Measurements from ENCODE around the gene CS. TPM values are rescaled to one million over a fixed set of nuclear protein-coding genes. Genes with fewer than 3 reads are reported as not detected.

The CS gene
- total and polyA plus RNA-seq, 2 experiments from 2014 or later, result 67.2 to 76.2 TPM

GRCh38 chr12:56222531-56222895, 77.6 kb downstream of the CS start:
- Histone ChIP-seq H2AFZ (peak overlapping the region; percentile 83), H3F3A (ENCODE audit: insufficient read depth) (peaks cover 19% of the 10 kb centered on the region), H3K27me3 (replicated peaks; ENCODE audit: insufficient read depth) (no peaks in the 10 kb centered on the region), H3K4me1 (ENCODE audit: insufficient read depth) (peaks cover 15% of the 10 kb centered on the region), H3K36me3 (ENCODE audit: low read depth) (no peaks in the 10 kb centered on the region), H3K79me2 (ENCODE audit: insufficient read depth) (peaks cover 36% of the 10 kb centered on the region), H3K9me2 (ENCODE audit: insufficient read depth) (no peaks in the 10 kb centered on the region), H3K27ac (peak overlapping the region; percentile 94), H3K9ac (peak overlapping the region; percentile 90), H3K4me3 (peak overlapping the region; percentile 98), H4K20me1 (ENCODE audit: insufficient read depth) (no peaks in the 10 kb centered on the region), H3K9me3 (ENCODE audit: low read depth) (no peaks in the 10 kb centered on the region), H3K4me2 (ENCODE audit: unreplicated experiment) (peak overlapping the region; percentile 82)
- in situ Hi-C loops (cut with MboI), result no loop called here
- DNase-seq, result no peak
- WGBS, 2 experiments (ENCODE audit: low coverage in 1 of 2, low lambda C conversion rate in 2 of 2, missing lambda C conversion rate in 2 of 2), result 5% methylated on average over 4 of the region's 4 CpGs
- no peak for TF ChIP-seq EZH2 (IDR thresholded peaks at IDR 0.05; ENCODE audit: insufficient read depth, poor library complexity, severe bottlenecking)

GRCh38 chr12:56221757-56222530, 78.2 kb downstream of the CS start, which contains the start of gene RNF41:
Gene RNF41, minus strand, starts transcription at chr12:56221922. Its CDS starts 7,875 bp downstream, at chr12:56214047.
- no peak for TF ChIP-seq EZH2phosphoT487 (IDR thresholded peaks at IDR 0.05; ENCODE audit: insufficient read depth, low read depth)
- Histone ChIP-seq H2AFZ (peak within 1 kb of the TSS; percentile 83), H3K9ac (peak within 1 kb of the TSS; percentile 90), H3K9me2 (ENCODE audit: insufficient read depth) (no peaks in the 10 kb centered on the region), H3F3A (ENCODE audit: insufficient read depth) (peaks cover 19% of the 10 kb centered on the region), H3K9me3 (ENCODE audit: low read depth) (no peaks in the 10 kb centered on the region), H3K27ac (peak within 1 kb of the TSS; percentile 94), H3K4me2 (ENCODE audit: unreplicated experiment) (peak within 1 kb of the TSS; percentile 90), H4K20me1 (ENCODE audit: insufficient read depth) (no peaks in the 10 kb centered on the region), H3K4me3 (peak within 1 kb of the TSS; percentile 98), H3K79me2 (ENCODE audit: insufficient read depth) (peaks cover 41% of the 10 kb centered on the region), H3K27me3 (replicated peaks; ENCODE audit: insufficient read depth) (no peaks in the 10 kb centered on the region), H3K36me3 (ENCODE audit: low read depth) (no peaks in the 10 kb centered on the region), H3K4me1 (ENCODE audit: insufficient read depth) (peaks cover 15% of the 10 kb centered on the region)
- in situ Hi-C loops (cut with MboI), result no loop called here
- peak; percentile 99 for DNase-seq
- WGBS, 2 experiments (ENCODE audit: low coverage in 1 of 2, low lambda C conversion rate in 2 of 2, missing lambda C conversion rate in 2 of 2), result 4 to 5% methylated on average over 33 to 42 of the region's 42 CpGs

Other genes with a start within 250 kb of the CS start
- 3.3 and 3.5 TPM in 2 replicates for gene ERBB3, start 220.2 kb downstream of the CS start, total RNA-seq (2014; rRNA removed; shearing (Covaris generic))
- gene ERBB3, start 220.2 kb downstream of the CS start, polyA plus RNA-seq (2016; fragmentation: Nextera tagmentation; extraction: Ambion mirVana), result 1.9 and 2.1 TPM in 2 replicates
- 115 and 120 TPM in 2 replicates for gene PA2G4, start 195.8 kb downstream of the CS start, total RNA-seq (2014; rRNA removed; shearing (Covaris generic))
- 152 and 157 TPM in 2 replicates for gene PA2G4, start 195.8 kb downstream of the CS start, polyA plus RNA-seq (2016; fragmentation: Nextera tagmentation; extraction: Ambion mirVana)
- gene RPL41, start 183.7 kb downstream of the CS start, total RNA-seq (2014; rRNA removed; shearing (Covaris generic)), result 1,463 and 1,892 TPM in 2 replicates
- gene RPL41, start 183.7 kb downstream of the CS start, polyA plus RNA-seq (2016; fragmentation: Nextera tagmentation; extraction: Ambion mirVana), result 2,480 and 2,545 TPM in 2 replicates
- 1.9 and 2.7 TPM in 2 replicates for gene ZC3H10, start 182.1 kb downstream of the CS start, total RNA-seq (2014; rRNA removed; shearing (Covaris generic))
- 3.0 and 3.3 TPM in 2 replicates for gene ZC3H10, start 182.1 kb downstream of the CS start, polyA plus RNA-seq (2016; fragmentation: Nextera tagmentation; extraction: Ambion mirVana)
- gene ESYT1, start 172.1 kb downstream of the CS start, total RNA-seq (2014; rRNA removed; shearing (Covaris generic)), result 164 and 216 TPM in 2 replicates
- gene ESYT1, start 172.1 kb downstream of the CS start, polyA plus RNA-seq (2016; fragmentation: Nextera tagmentation; extraction: Ambion mirVana), result 108 and 115 TPM in 2 replicates
- 23.5 and 53.2 TPM in 2 replicates for gene MYL6B, start 147.7 kb downstream of the CS start, total RNA-seq (2014; rRNA removed; shearing (Covaris generic))
- gene MYL6B, start 147.7 kb downstream of the CS start, polyA plus RNA-seq (2016; fragmentation: Nextera tagmentation; extraction: Ambion mirVana), result 67.8 and 72.8 TPM in 2 replicates
- gene MYL6, start 142.0 kb downstream of the CS start, total RNA-seq (2014; rRNA removed; shearing (Covaris generic)), result 2,633 and 2,662 TPM in 2 replicates
- gene MYL6, start 142.0 kb downstream of the CS start, polyA plus RNA-seq (2016; fragmentation: Nextera tagmentation; extraction: Ambion mirVana), result 3,948 and 3,969 TPM in 2 replicates
- gene SMARCC2, start 110.8 kb downstream of the CS start, total RNA-seq (2014; rRNA removed; shearing (Covaris generic)), result 23.4 and 34.0 TPM in 2 replicates
- 64.3 and 66.9 TPM in 2 replicates for gene SMARCC2, start 110.8 kb downstream of the CS start, polyA plus RNA-seq (2016; fragmentation: Nextera tagmentation; extraction: Ambion mirVana)
- gene RNF41, start 78.4 kb downstream of the CS start, total RNA-seq (2014; rRNA removed; shearing (Covaris generic)), result 120 and 125 TPM in 2 replicates
- 37.6 and 39.4 TPM in 2 replicates for gene RNF41, start 78.4 kb downstream of the CS start, polyA plus RNA-seq (2016; fragmentation: Nextera tagmentation; extraction: Ambion mirVana)
- 29.9 and 42.1 TPM in 2 replicates for gene NABP2, start 76.0 kb downstream of the CS start, total RNA-seq (2014; rRNA removed; shearing (Covaris generic))
- 40.1 and 40.4 TPM in 2 replicates for gene NABP2, start 76.0 kb downstream of the CS start, polyA plus RNA-seq (2016; fragmentation: Nextera tagmentation; extraction: Ambion mirVana)
- gene SLC39A5, start 70.3 kb downstream of the CS start, total RNA-seq (2014; rRNA removed; shearing (Covaris generic)), result not detected in 2 replicates
- not detected in 2 replicates for gene SLC39A5, start 70.3 kb downstream of the CS start, polyA plus RNA-seq (2016; fragmentation: Nextera tagmentation; extraction: Ambion mirVana)
- 24.5 and 26.9 TPM in 2 replicates for gene ANKRD52, start 41.9 kb downstream of the CS start, total RNA-seq (2014; rRNA removed; shearing (Covaris generic))
- 61.5 and 61.7 TPM in 2 replicates for gene ANKRD52, start 41.9 kb downstream of the CS start, polyA plus RNA-seq (2016; fragmentation: Nextera tagmentation; extraction: Ambion mirVana)
- gene COQ10A, start 33.4 kb downstream of the CS start, total RNA-seq (2014; rRNA removed; shearing (Covaris generic)), result 8.2 and 10.3 TPM in 2 replicates
- gene COQ10A, start 33.4 kb downstream of the CS start, polyA plus RNA-seq (2016; fragmentation: Nextera tagmentation; extraction: Ambion mirVana), result 9.6 and 9.8 TPM in 2 replicates
- gene CNPY2, start 15.7 kb upstream of the CS start, total RNA-seq (2014; rRNA removed; shearing (Covaris generic)), result 89.9 and 97.5 TPM in 2 replicates
- 248 and 253 TPM in 2 replicates for gene CNPY2, start 15.7 kb upstream of the CS start, polyA plus RNA-seq (2016; fragmentation: Nextera tagmentation; extraction: Ambion mirVana)
- 20.2 and 22.1 TPM in 2 replicates for gene PAN2, start 33.7 kb upstream of the CS start, total RNA-seq (2014; rRNA removed; shearing (Covaris generic))
- 7.2 and 9.1 TPM in 2 replicates for gene PAN2, start 33.7 kb upstream of the CS start, polyA plus RNA-seq (2016; fragmentation: Nextera tagmentation; extraction: Ambion mirVana)
- gene IL23A, start 38.6 kb upstream of the CS start, total RNA-seq (2014; rRNA removed; shearing (Covaris generic)), result not detected in 2 replicates
- 0.19 and 0.31 TPM in 2 replicates for gene IL23A, start 38.6 kb upstream of the CS start, polyA plus RNA-seq (2016; fragmentation: Nextera tagmentation; extraction: Ambion mirVana)
- gene STAT2, start 59.8 kb upstream of the CS start, total RNA-seq (2014; rRNA removed; shearing (Covaris generic)), result 208 and 220 TPM in 2 replicates
- 104 and 109 TPM in 2 replicates for gene STAT2, start 59.8 kb upstream of the CS start, polyA plus RNA-seq (2016; fragmentation: Nextera tagmentation; extraction: Ambion mirVana)
- gene APOF, start 62.5 kb upstream of the CS start, total RNA-seq (2014; rRNA removed; shearing (Covaris generic)), result not detected in 2 replicates
- gene APOF, start 62.5 kb upstream of the CS start, polyA plus RNA-seq (2016; fragmentation: Nextera tagmentation; extraction: Ambion mirVana), result not detected in 2 replicates
- 4.2 and 4.5 TPM in 2 replicates for gene TIMELESS, start 149.1 kb upstream of the CS start, total RNA-seq (2014; rRNA removed; shearing (Covaris generic))
- 6.8 and 7.9 TPM in 2 replicates for gene TIMELESS, start 149.1 kb upstream of the CS start, polyA plus RNA-seq (2016; fragmentation: Nextera tagmentation; extraction: Ambion mirVana)
- gene MIP, start 154.3 kb upstream of the CS start, total RNA-seq (2014; rRNA removed; shearing (Covaris generic)), result not detected in 2 replicates
- gene MIP, start 154.3 kb upstream of the CS start, polyA plus RNA-seq (2016; fragmentation: Nextera tagmentation; extraction: Ambion mirVana), result not detected in 2 replicates
- 1.8 TPM in 2 replicates for gene SPRYD4, start 168.2 kb upstream of the CS start, total RNA-seq (2014; rRNA removed; shearing (Covaris generic))
- gene SPRYD4, start 168.2 kb upstream of the CS start, polyA plus RNA-seq (2016; fragmentation: Nextera tagmentation; extraction: Ambion mirVana), result 1.6 TPM in 2 replicates
- not detected in 2 replicates for gene GLS2, start 187.8 kb upstream of the CS start, total RNA-seq (2014; rRNA removed; shearing (Covaris generic))
- 0.20 TPM in 1 of 2 replicates, not detected in the other for gene GLS2, start 187.8 kb upstream of the CS start, polyA plus RNA-seq (2016; fragmentation: Nextera tagmentation; extraction: Ambion mirVana)
- 23.8 and 28.7 TPM in 2 replicates for gene RBMS2, start 221.5 kb upstream of the CS start, total RNA-seq (2014; rRNA removed; shearing (Covaris generic))
- gene RBMS2, start 221.5 kb upstream of the CS start, polyA plus RNA-seq (2016; fragmentation: Nextera tagmentation; extraction: Ambion mirVana), result 20.9 and 28.7 TPM in 2 replicates